ENCODE results near the gene ACTL6B.

ACTL6B gene

GRCh38 chr7:100627238-100627549, 29.1 kb downstream of the ACTL6B start:
- DNase-seq (ENCODE audit: low read depth in 2 of 2), result no peak

DNA sequence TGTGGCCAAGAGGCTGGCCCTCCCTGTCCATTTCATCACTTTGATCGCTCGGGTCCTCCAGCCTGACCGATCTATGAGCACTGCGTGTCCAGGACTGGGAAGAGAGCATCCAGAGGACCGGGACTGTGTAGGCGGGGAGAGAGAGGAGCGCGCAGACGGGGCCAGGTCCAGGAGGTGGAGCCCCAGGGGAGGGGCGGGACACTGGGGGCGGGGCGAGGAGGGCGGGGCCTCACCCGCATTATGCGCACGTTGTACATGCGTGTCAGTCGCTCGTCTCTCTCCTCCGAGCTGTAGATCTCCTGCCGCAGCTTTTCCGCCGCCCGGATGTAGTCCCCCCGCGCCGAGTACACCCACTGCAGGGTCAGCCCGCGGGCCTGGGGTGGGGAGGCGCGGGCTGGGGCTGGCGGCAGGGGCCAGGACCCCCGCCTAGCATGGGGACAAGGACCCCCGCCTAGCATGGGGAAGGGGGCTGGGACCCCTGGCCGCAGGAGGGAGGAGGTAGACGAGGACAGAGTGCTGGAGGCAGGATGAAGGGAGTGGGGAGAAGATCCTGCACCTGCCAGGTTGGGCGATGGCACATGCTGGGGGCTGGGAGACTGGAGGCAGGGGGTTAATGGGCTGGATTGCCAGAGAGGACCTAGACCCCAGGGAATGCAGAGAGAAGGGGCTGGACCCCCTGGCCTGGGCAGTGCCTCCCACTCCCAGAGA, 29.6 kb downstream of the ACTL6B start:
- peak; percentile 73 to 87 for DNase-seq (ENCODE audit: low read depth in 2 of 2)

DNA sequence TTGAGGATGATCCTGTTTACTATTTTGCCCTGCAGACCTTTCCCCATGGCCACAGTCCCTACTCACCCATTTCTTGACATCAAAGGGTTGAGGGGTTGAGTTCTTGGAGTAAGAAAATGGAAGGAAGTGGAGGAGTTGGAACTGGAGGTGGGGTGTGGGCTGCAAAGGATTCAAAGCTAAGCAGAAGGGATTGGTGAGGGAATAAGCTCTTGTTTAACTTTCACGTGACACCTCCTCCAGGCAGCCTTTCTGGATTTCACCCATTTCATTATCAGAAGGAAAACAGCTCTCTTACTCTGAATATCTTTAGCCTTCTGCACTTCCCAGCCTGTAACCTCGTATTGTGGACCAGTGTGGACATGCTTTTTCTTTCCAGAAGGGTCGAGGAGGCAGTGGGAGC, 30.2 kb downstream of the ACTL6B start:
- no peak for DNase-seq (ENCODE audit: low read depth in 2 of 2)

- no peak for DNase-seq (ENCODE audit: low read depth in 2 of 2)
These were observed 32.1 kb downstream of the ACTL6B start for GRCh38 chr7:100623951-100624824.

GRCh38 chr7:100621554-100621953, 34.7 kb downstream of the ACTL6B start:
- no peak for DNase-seq (ENCODE audit: low read depth in 2 of 2)

DNA sequence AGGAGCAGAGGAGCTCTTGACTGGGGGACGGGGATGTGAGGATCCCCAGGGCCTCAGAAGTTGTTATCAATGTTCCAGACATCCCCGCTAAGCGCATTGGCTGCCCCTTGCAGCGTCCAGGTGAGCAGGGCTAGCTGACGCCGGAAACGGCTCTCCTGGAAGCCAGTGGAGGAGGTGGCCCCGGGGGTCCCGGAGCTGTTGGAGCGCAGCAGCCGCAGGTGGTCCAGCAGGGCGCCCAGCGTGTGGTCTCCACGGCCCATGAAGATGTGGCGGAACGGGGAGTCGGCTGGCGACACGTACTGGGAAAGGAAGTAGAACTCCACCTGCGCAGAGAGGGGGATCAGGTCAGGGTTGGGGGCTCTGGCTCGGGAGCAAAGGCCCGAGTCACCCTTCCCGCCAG, 35.4 kb downstream of the ACTL6B start:
- DNase-seq (ENCODE audit: low read depth in 2 of 2), result no peak

GRCh38 chr7:100620239-100620638, 36.0 kb downstream of the ACTL6B start:
- DNase-seq (ENCODE audit: low read depth in 2 of 2), result no peak

DNA sequence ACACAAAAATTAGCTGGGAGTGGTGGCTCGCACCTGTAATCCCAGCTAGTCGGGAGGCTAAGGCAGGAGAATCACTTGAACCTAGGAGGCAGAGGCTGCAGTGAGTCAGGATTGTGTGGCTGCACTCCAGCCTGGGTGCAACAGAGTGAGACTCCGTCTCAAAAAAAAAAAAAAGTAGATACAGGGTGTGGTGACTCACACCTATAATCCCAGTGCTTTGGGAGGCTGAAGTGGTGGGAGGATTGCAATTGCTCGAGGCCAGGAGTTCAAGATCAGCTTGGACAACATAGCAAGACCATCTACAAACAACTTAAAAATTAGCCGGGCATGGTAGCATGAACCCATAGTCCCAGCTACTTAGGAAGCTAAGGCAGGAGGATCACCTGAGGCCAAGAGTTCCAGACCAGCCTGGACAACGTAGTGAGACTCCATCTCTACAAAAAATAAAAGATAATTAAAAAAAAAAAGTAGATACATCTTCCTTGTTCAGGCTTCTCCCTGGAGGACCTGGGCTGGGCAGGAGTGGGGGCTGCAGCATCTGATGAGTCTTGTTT, 41.9 kb downstream of the ACTL6B start:
- no peak for DNase-seq (ENCODE audit: low read depth in 2 of 2)

DNA sequence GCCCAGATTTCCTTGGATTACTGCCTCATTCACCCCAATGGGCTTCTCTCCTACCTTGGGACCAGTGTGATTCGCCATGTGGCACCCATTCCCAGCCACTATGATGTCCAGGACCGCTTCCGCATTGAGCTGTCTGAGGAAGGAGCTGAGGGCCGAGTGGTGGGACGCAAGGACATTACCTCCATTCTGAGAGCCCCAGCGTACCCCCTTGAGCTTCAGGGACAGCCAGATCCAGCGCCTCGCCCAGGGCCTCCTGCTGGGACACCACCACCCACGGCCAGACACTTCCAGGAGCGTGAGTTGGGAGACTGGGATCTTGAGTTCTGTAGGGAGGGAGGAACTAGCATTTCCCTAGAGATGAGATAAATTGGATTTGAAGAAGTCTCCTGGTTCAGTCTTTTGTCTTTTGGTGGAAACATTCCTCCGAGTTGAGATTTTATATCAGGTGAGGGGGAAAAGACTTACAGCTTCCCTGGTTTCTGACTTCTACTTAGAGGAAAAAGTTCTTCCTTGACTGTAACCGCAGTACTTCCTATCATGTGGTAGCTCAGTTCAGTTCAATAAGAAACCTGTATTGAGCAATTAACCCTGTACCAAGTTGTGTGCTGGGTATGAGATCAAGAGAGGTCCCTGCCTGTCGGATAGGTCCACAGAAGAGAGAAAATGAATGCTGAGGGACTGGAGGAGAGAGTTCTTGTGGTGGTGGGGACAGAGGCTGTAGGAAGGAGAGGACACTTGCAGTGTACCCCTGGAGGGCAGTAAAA, 42.7 kb downstream of the ACTL6B start:
- DNase-seq (ENCODE audit: low read depth in 2 of 2), result no peak

DNA sequence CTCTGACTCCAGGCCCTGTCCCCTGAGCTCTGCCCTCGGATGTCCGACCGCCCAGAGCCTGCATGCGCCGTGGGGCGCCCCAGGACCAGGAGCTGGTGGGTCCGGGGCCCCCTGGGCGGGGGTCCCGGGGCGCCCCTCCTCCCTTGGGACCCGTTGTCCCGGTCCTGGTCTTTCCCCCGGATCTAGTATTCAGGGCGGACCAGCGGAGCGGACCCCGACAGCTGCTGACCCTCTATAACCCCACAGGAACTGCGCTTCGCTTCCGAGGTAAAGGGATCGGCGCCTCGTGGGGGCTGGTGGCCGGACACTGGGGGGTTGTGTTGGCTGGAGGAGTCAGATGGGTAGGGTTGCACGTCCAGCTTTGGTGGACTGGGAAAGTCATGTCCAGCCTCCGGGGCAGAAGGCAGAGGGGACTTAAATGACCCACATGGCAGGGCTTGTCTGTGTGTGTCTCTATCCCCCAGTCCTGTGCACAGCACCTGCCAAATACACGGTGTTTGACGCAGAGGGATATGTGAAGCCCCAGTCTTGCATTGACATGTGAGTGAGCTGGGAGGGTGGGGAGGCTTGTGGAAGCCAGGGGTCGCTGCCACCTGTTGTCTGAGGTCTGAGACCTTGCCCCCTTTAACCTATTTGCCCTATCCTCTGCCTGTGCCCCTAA, 43.4 kb downstream of the ACTL6B start:
- no peak for DNase-seq (ENCODE audit: low read depth in 2 of 2)

DNA sequence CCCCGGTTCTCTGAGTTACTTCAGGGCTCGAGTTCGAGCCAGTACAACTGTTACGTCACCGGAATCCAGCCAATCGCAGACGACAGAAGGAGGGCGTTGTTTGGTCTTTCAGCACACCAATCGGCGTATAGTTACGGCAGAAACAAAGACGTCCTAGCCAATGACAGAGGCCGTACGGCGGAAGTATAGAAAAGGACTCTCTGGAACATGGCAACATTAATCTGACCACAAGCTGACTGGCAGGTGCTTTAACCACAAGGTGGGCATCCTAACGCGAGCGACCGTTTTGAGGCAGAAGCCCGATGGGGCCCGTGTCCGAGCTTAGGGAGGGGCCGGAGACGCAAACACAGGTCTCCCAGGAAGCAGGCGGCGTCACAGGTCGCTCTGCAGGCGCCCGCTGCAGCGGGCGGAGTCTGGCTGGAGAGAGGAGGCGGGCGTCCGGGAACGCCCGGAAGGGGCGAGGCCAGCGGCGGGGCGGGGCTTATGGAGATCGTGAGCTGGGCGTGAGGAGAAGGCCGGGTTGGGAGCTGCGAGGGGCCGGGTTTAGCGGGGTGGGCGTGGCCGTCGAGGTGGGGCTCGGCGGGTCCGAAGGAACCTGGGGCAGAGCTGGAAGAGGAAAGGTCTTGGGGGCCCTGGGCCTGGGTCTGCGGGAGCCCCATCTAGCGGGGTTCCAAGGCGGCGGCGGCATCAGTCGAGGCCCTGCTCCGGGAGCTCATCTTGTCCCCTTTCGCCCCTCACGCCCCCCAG, 44.1 kb downstream of the ACTL6B start, which contains the start of gene MOSPD3:
TSS of gene MOSPD3 (plus strand) at position 558 of the 747 bp plus-strand sequence. CDS start 252 bp downstream, outside the sequence.
- DNase-seq (ENCODE audit: low read depth in 2 of 2), result peak; percentile 97 to 98

- DNase-seq (ENCODE audit: low read depth in 2 of 2), result no peak
These were observed 46.3 kb downstream of the ACTL6B start for GRCh38 chr7:100609958-100610357.

DNA sequence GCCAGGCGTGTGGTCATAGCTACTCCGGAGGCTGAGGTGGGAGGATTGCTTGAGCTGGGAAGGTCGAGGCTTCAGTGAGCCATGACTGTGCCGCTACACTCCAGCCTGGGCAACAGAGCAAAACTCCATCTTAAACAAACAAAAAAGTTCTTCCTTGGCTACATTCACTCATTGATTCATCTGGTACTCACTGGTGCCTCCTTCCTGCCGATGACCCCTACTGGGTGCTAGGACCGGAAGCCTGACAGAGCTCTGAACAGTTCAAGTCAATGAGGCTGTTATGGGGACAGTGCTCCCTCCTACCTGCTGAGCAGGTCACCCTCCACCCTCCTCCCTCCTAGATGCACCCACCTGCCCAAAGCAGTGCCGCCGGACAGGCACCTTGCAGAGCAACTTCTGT, 49.1 kb downstream of the ACTL6B start:
- no peak for DNase-seq (ENCODE audit: low read depth in 2 of 2)

- no peak for DNase-seq (ENCODE audit: low read depth in 2 of 2)
These were observed 49.9 kb downstream of the ACTL6B start for GRCh38 chr7:100606313-100606712.

DNA sequence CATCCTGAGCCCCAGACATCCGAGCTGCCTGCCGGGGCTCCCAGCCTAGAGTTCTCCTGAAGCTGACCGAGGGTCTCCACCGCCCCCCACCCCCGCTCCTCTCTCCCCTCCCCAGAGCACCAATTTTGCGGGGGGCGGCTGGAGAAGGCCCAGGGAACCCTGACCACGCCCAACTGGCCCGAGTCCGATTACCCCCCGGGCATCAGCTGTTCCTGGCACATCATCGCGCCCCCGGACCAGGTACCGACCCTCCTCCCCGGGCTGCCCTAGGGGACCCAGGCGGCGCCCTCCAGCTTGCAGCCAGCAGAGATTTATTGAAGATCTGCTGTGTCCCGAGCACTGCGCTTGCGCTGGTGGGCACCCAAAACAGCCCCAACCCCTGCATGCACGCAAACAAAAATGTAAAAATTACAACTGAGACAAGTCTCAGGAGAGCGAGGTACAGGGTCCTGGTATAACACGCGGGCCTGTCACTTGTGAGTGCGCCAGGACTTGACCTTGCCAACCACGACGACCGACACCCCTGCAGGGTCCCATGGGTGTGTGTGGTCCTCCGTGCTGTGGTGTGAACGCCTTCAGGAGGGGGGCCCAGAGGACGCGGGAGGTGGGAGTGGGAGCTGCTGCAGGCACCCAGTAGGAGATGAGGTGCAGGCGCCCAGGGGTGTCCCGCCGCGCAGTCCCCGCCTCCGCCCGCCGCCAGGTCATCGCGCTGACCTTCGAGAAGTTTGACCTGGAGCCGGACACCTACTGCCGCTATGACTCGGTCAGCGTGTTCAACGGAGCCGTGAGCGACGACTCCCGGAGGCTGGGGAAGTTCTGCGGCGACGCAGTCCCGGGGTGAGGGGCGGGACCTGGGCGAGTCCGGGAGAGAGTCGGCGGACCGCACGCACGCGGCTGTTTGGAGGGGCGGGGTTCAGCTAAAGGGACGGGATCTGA, 51.0 kb downstream of the ACTL6B start:
- no peak for DNase-seq (ENCODE audit: low read depth in 2 of 2)

GRCh38 chr7:100604028-100604975, 51.9 kb downstream of the ACTL6B start:
- peak in 1 of 2 donors; percentile 62 for DNase-seq (ENCODE audit: low read depth in 2 of 2)

- DNase-seq (ENCODE audit: low read depth in 2 of 2), result no peak
These were observed 52.6 kb downstream of the ACTL6B start for GRCh38 chr7:100603726-100604027.

DNA sequence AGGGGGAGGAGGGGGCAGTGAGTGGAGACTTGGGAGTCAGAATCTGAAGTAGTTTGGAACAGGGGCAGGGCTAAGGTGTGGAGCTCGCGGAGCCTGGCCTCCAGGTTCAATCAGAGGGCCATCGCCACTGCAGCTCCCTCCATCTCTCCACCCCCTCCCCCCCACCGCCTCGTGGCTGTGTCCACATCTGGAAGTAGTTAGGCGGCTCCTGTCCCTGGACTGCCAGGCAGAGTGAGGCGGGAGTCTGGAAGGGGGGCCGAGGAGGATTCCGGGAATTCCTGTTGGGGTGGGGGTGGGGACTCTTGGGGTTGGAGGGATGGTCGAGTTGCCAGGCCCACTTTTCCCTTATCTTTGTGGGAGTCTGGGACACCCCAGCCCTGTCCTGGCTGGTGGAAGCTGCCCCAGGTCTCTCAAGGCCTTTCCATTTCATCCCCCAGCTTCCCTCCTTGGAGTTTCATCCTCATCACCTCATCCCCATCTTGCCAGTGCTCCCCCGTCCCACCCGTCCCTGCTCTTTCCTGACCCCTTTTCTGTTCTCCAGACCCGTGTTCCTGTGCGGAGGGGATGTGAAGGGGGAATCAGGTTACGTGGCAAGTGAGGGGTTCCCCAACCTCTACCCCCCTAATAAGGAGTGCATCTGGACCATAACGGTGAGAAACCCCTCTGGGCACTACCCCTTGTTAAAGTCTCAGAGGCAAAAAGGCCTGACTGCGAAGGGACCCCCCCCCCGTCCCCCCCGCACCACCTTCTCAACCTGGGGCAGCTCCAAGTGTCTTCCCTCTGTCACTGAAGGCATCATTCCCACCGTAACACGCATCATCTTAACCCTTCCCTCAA, 53.1 kb downstream of the ACTL6B start:
- no peak for DNase-seq (ENCODE audit: low read depth in 2 of 2)

Data from activated CD4-positive, alpha-beta T cell treated with anti-CD3 and anti-CD28 coated beads for 24 hours (primary cell).